ENCODE results near the gene DAP3.

DNA sequence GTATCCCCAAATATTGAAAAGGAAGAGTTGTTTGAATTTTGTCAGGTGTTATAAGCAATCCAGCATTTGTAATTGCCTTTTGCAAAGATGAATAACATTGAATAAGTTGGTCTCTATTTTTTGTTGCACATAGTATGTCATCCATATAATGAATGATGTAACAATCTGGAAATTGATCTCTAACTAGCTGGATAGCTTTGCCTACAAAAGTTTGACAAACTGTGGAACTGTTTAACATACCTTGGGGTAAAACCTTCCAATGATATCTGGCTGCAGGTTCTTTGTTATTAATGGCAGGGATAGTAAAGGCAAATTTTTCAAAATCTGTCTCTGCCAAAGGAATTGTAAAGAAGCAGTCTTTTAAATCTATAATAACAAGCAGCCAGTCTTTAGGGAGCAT is 7.6 kb downstream of the DAP3 start:
- TF ChIP-seq, protein P1, sequence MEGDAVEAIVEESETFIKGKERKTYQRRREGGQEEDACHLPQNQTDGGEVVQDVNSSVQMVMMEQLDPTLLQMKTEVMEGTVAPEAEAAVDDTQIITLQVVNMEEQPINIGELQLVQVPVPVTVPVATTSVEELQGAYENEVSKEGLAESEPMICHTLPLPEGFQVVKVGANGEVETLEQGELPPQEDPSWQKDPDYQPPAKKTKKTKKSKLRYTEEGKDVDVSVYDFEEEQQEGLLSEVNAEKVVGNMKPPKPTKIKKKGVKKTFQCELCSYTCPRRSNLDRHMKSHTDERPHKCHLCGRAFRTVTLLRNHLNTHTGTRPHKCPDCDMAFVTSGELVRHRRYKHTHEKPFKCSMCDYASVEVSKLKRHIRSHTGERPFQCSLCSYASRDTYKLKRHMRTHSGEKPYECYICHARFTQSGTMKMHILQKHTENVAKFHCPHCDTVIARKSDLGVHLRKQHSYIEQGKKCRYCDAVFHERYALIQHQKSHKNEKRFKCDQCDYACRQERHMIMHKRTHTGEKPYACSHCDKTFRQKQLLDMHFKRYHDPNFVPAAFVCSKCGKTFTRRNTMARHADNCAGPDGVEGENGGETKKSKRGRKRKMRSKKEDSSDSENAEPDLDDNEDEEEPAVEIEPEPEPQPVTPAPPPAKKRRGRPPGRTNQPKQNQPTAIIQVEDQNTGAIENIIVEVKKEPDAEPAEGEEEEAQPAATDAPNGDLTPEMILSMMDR (IDR thresholded peaks at IDR 0.05), result no peak
- TF ChIP-seq POLR2AphosphoS5 (IDR thresholded peaks at IDR 0.05) (no peak), POLR2A (IDR thresholded peaks at IDR 0.05; ENCODE audit: low read depth) (no peak), EP300 (IDR thresholded peaks at IDR 0.05) (no peak)
